ENCODE measurements around the gene CRLF3.
"Not testable (repeated sequence)": the region's sequence is repeated elsewhere in the genome, so short reads cannot be mapped to it uniquely, and the experiment has no call there.

- not testable (repeated sequence) for TF ChIP-seq CTCF, POLR2A, POLR2AphosphoS5 (IDR thresholded peaks at IDR 0.05)
Measured at GRCh38 chr17:30736371-30736770, 88.1 kb downstream of the CRLF3 start.
